ENCODE measurements around the gene MSX1. TPM values are rescaled to one million over a fixed set of nuclear protein-coding genes. Genes with fewer than 3 reads are reported as not detected.

Gene MSX1
- total RNA-seq, 3 donors from 2014 or later (not counting 1 experiment from before 2014, with no cell fraction given): not detected

DNA sequence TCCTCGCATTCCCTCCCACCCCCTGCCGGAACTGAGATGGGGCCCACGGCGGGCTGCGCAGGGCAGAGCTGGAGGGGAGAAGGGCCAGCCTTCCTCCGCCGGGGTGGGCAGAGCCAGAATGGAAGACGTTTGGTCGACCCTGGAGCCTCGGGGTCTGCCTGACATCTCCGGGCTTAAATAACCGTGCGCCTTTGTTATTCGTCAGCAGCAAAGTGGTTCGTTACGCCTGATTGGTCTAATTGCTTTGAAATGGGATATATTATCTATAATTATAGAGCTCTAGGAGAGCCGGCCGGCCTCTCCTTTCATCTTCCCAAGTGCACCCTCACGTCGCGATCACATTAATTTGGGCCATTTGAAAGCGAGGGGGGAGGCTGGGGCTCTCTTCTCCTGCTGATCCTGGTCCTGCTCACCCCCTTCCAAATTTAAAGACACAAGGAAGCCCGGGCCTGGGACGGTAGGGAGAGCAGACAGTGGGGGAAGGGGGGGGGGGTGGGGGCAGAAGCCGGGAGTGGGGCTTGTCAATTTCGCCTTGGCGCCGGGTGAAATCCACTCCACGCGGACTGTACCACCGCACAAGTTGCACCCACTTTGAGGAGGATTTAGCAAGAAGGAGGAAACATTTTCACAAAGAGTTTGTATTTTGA, 4.7 kb upstream of the MSX1 start:
- no peak for TF ChIP-seq CTCF (IDR thresholded peaks at IDR 0.05)
- Histone ChIP-seq H3K4me3 (ENCODE audit: low read length) (no peak overlapping the region), H3K36me3 (ENCODE audit: control insufficient read depth, insufficient read depth, low read length) (no peaks in the 10 kb centered on the region), H3K27ac (ENCODE audit: low read length) (no peak overlapping the region), H3K9me3 (ENCODE audit: control insufficient read depth, insufficient read depth, low read length) (peaks cover 8% of the 10 kb centered on the region), H3K4me1 (ENCODE audit: control insufficient read depth, insufficient read depth, low read length) (peaks cover 60% of the 10 kb centered on the region), H3K27me3 (ENCODE audit: control insufficient read depth, insufficient read depth, low read length) (peaks cover 76% of the 10 kb centered on the region)
- Mint-ChIP-seq H3K27ac (no peak overlapping the region), H3K4me3 (peak overlapping the region; percentile 47), H3K9me3 (no peaks in the 10 kb centered on the region), H3K36me3 (no peaks in the 10 kb centered on the region), H3K27me3 (ENCODE audit: low read depth in 2 of 2) (peaks cover 50 to 59% of the 10 kb centered on the region in 2 donors), H3K4me1 (peaks cover 43 to 50% of the 10 kb centered on the region in 2 donors)
- ATAC-seq (no peak), DNase-seq (no peak)
- 8% methylated on average over 30 of the region's 31 CpGs for WGBS (ENCODE audit: insufficient coverage)
- intact Hi-C loops (cut with micrococcal nuclease): loop anchor here (2.0 to 10.0 kb wide), 2 partner anchors 14 to 370 kb away; no protein-coding TSS in a partner anchor

- peaks cover 8% of the 10 kb centered on the region for H3K9me3 ChIP-seq (ENCODE audit: control insufficient read depth, insufficient read depth, low read length)
- Mint-ChIP-seq H3K9me3 (no peaks in the 10 kb centered on the region), H3K27ac (peak overlapping the region in 1 of 2 donors; percentile 61), H3K36me3 (no peaks in the 10 kb centered on the region), H3K27me3 (ENCODE audit: low read depth in 2 of 2) (peaks cover 52 to 58% of the 10 kb centered on the region in 2 donors), H3K4me1 (peaks cover 45 to 52% of the 10 kb centered on the region in 2 donors), H3K4me3 (peak overlapping the region; percentile 37)
- H3K27me3 ChIP-seq (ENCODE audit: control insufficient read depth, insufficient read depth, low read length): peaks cover 77% of the 10 kb centered on the region
- no peaks in the 10 kb centered on the region for H3K36me3 ChIP-seq (ENCODE audit: control insufficient read depth, insufficient read depth, low read length)
- H3K4me1 ChIP-seq (ENCODE audit: control insufficient read depth, insufficient read depth, low read length): peaks cover 65% of the 10 kb centered on the region
- H3K4me3 ChIP-seq (ENCODE audit: low read length): no peak overlapping the region
- no peak for TF ChIP-seq CTCF (IDR thresholded peaks at IDR 0.05)
- intact Hi-C loops (cut with micrococcal nuclease): loop anchor here (2.0 to 10.0 kb wide), 2 partner anchors 13 to 371 kb away; no protein-coding TSS in a partner anchor
- ATAC-seq (no peak), DNase-seq (no peak)
- H3K27ac ChIP-seq (ENCODE audit: low read length): no peak overlapping the region
- 5% methylated on average over 33 of the region's 33 CpGs for WGBS (ENCODE audit: insufficient coverage)
Observed at GRCh38 chr4:4855301-4856070, 4.0 kb upstream of the MSX1 start.

GRCh38 chr4:4856071-4857000, 3.1 kb upstream of the MSX1 start:
- Histone ChIP-seq H3K4me1 (ENCODE audit: control insufficient read depth, insufficient read depth, low read length) (peaks cover 74% of the 10 kb centered on the region), H3K4me3 (ENCODE audit: low read length) (no peak overlapping the region), H3K9me3 (ENCODE audit: control insufficient read depth, insufficient read depth, low read length) (peaks cover 8% of the 10 kb centered on the region), H3K27me3 (ENCODE audit: control insufficient read depth, insufficient read depth, low read length) (peaks cover 81% of the 10 kb centered on the region), H3K36me3 (ENCODE audit: control insufficient read depth, insufficient read depth, low read length) (no peaks in the 10 kb centered on the region), H3K27ac (ENCODE audit: low read length) (no peak overlapping the region)
- no peak for TF ChIP-seq CTCF (IDR thresholded peaks at IDR 0.05)
- Mint-ChIP-seq H3K36me3 (no peaks in the 10 kb centered on the region), H3K27ac (peak overlapping the region; percentile 11 to 61), H3K9me3 (no peaks in the 10 kb centered on the region), H3K27me3 (ENCODE audit: low read depth in 2 of 2) (peaks cover 61 to 65% of the 10 kb centered on the region in 2 donors), H3K4me3 (peak overlapping the region; percentile 69), H3K4me1 (peaks cover 53 to 60% of the 10 kb centered on the region in 2 donors)
- 2% methylated on average over 58 of the region's 61 CpGs for WGBS (ENCODE audit: insufficient coverage)
- intact Hi-C loops (cut with micrococcal nuclease): loop anchor here (10.0 kb wide), 1 partner anchor 372 kb away; no protein-coding TSS in a partner anchor
- DNase-seq: peak in 1 of 2 donors; percentile 45
- ATAC-seq: peak in 1 of 3 donors; percentile 26

Measured in natural killer cell (primary cell).